DMS53 (cell line): ENCODE results near the gene RBKS.
A peak's percentile ranks its signal among the peaks of the same experiment; 100 is the strongest.
"Not testable (repeated sequence)": the region's sequence is repeated elsewhere in the genome, so short reads cannot be mapped to it uniquely, and the experiment has no call there.

ENCODE experiments used
- DNase-seq: peaks from one replicate; lab custom pipeline; 2025; lab: John Stamatoyannopoulos, UW

Gene RBKS

GRCh38 chr2:27762951-27763906, 127.0 kb downstream of the RBKS start:
- DNase-seq, result no peak

DNA sequence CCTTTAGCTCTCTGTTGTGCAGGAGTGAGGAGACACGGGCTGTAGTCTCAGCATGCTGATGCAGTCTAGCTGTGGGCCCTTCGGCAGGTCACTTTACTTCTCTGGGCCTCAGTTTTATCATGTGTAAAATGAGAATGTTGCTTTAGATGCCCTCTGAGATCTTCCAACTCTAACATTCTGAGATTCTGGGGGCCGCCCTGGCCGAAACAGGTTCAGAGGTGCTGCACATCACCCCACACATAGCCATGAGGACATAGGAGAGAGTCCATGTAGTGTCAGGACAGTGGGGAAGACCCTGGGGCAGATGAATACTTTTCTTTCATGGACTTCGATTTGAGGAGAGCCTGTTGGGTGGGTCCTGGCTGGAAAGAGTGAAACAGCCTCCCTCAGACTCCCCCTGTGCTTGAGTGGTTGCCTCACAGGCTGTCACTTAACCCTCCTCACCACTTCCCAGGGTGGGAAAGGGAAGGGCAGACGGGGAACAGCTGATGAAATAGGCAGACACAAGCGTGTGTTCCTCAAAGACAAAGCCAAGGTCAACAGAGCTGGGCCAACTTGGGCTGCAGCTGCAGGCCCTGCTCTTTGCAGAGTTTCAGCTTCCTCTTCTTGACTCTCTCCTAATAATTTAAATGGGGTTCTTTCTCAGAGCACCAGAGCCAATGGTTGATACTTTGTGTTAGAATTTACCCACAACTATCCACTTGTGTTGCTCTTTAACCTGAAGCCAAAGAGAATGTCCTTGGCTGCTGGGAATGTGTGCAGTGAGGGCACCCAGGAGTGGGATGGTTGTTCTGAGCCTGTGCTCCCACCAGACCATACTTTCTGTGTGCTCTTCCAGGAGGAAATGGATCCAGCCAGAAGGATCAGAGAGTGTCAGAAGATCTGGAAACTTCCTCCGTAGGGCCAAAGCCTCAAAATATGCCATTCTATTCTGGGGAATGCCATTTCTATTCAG, 133.4 kb downstream of the RBKS start:
- DNase-seq, result no peak

GRCh38 chr2:27756091-27756490, 134.1 kb downstream of the RBKS start:
- DNase-seq, result no peak

- no peak for DNase-seq
These were observed 135.4 kb downstream of the RBKS start for GRCh38 chr2:27754831-27755230.

DNA sequence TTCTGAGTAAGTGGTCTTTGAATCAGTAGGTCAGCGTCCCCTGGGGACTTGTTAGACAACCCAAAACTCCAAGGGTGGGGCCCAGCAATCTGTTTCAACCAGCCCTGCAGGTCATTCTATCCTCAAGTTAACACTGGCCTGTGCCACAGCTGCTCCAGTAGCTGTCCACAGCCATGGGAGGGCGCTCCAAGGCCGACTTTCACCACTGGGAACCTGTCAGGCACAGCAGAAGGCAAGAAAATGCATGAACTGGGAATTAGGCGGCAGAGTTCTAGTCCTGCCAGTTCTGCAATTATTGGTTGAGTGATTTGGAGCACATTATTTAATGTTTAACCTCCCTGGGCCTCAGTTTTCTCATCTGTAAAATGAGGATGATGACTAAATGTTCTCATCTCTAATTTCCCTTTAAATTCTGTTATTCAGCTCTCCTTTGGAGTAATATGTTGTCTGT, 136.0 kb downstream of the RBKS start:
- DNase-seq, result peak; percentile 79

DNA sequence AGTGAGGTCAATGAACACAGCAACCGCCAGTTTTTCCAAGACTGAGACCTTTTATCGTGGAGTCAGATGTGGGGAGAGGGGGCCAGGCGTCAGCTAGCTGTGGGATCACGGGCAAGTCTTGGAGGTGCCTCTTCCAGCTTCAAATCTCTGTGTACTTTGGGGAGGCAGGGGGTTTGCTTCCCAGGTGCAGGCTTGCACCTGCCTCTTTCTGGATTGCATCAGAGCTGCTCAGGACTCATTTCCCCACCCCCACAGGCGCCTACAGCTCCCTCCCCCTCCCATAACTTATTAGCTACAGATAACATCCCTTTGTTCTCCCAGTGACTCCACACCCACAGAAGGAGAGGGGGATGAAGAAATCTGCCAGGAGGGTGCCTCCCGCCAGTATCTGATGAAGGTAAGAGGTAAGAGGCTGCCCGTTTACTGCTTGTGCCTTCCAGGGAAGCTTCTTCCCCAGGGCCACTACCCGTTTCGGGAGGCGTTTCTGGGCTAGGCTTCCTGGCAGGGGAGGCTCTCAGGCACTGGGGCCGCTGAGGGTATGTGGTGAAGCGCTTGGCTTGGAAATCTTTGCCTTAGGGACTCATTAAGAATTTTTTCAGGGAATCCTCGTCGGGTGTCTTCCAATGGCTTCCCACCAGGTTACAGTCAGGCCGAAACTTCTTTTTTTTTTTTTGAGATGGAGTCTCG, 137.5 kb downstream of the RBKS start:
- peak; percentile 86 for DNase-seq

DNA sequence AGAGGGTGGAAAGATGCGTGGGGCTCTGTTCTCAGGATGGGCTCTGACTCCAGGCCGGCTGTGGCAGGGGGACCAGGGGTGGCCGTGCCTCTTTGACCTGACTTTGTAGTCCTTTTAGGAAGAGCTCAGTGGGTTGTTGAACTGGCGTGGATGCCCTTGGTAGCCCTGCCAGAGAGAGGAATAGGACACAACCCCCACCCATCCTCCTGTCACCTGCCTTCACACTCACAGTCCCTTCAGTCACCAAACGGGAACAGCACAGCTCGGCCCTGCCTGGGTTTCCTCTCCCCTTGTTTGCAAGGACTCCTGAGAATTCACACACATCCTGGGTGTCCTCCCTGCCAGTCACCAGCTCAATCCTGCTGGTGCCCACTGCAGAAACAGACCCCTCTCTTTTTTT, 138.8 kb downstream of the RBKS start:
- no peak for DNase-seq

GRCh38 chr2:27748803-27749554, 141.2 kb downstream of the RBKS start:
- not testable (repeated sequence) for DNase-seq

DNA sequence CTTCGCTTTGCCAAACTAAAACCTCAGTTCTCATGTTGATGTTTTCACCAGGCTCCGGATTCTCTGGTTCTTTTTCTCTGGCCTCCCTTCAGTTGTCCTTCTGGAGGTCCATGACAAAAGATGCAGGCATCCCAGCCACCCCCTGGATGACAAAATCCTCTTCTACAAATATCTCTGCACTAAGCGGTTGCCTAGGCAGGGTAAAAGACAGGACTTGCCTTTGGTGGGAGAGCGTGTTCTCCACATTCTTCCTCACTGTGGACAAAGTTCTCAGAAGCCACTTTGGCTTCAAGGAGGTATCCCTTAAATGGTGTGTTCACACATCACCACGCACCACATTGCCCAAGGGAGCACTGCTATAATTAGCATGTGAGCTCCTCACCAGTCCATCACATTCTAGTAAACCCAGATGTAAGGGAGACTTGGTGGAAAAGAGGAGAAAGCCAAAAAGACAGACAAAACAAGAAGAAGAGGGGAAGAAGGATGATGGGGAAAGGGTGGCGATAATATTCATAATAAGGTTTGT, 142.3 kb downstream of the RBKS start:
- no peak for DNase-seq

DNA sequence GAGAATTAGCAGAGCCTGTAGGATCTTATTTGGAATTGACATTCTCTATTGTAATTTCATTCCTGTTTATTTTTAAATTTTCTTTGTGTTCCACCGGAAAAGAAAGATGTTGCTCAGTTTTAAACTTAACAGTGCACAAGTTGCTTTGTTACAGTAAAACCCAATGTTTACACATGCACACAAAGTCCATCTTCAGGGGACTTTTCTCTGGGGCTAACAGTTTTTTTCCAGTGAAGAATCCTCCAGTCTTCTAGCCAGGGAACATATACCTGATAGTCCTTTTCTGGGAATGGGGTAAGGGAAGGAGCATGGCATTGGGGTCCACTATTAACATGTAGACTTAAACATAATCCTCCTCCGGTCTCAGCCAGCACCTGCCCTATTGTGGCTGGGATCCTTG, 143.9 kb downstream of the RBKS start:
- DNase-seq, result no peak

DNA sequence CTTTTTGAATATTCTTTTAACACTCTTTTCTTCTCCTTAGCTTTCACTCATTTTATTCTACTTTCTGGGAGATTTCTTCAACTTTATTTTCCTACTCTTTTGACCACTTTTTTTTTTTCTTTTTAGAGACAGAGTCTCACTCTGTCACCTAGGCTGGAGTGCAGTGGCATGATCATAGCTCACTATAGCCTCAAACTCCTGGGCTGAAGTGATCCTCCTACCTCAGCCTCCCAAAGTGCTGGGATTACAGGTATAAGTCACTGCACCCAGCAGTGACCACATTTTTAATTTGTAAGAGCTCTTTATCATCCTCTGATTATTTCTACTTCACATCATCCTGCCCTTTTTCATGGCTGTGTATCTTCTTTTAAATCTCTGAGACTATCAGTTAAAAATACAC, 144.7 kb downstream of the RBKS start:
- not testable (repeated sequence) for DNase-seq

DNA sequence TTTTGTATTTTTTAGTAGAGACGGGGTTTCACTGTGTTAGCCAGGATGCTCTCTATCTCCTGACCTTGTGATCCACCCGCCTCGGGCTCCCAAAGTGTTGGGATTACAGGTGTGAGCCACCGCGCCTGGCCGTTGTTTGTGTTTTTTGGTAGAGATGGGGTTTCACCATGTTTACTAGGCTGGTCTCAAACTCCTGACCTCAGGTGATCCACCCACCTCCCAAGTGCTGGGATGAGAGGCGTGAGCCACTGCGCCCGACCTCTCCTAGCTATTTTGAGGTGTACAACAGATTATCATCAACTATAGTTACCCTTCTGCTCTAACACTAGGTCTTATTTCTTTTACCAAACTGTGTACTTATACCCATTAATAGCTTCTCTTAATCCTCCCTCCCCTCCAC, 147.6 kb downstream of the RBKS start:
- no peak for DNase-seq

- DNase-seq, result no peak
These were observed 148.5 kb downstream of the RBKS start for GRCh38 chr2:27741673-27742072.

DNA sequence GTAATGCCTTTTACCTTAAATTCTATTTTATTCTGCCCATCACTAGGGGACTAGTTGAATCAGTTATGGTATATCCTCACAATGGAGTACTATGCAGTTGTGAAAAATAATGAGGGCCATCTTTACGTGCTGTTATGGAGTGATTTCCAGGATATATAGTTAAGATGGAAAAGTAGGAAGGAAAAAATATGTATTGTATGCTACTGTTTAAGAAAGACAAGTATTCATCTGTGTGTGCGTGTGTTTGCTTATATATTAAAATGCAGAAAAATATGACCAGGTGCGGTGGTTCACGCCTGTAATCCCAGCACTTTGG, 151.2 kb downstream of the RBKS start:
- no peak for DNase-seq

- no peak for DNase-seq
These were observed 151.7 kb downstream of the RBKS start for GRCh38 chr2:27738349-27739057.

DNA sequence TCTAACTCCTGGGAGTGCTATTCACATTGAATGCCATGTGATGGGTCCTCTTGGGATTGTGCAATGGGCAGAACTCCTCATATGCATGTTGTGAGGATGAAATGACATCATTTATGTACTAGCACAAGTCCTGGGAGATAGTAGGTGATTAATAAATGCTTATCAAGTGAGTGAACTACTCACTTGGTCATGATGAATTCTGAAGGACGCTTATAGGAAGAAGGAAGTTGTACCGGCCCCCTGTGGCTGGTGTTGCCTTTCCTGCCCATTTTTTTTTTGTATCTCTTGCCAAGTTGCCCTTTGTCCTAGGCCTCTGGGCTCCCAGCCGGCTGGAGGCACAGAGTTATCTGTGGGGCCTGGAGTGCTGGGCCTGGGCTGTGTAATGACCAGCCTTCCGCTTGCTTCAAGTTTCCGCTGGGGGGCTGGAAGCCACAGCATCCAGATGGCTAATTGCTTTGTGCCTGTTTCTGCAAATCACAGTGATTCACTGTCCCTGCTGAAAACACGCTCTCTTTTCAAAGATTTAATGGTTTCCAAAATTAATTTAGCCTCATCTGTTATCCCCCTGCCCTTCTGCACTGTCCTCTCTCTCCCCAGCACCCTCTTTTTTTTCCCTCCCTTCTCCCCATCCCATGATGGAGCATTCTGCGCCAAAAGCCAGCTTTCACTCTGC, 152.4 kb downstream of the RBKS start:
- DNase-seq, result peak; percentile 9

- DNase-seq, result no peak
These were observed 153.3 kb downstream of the RBKS start for GRCh38 chr2:27736890-27737204.

DNA sequence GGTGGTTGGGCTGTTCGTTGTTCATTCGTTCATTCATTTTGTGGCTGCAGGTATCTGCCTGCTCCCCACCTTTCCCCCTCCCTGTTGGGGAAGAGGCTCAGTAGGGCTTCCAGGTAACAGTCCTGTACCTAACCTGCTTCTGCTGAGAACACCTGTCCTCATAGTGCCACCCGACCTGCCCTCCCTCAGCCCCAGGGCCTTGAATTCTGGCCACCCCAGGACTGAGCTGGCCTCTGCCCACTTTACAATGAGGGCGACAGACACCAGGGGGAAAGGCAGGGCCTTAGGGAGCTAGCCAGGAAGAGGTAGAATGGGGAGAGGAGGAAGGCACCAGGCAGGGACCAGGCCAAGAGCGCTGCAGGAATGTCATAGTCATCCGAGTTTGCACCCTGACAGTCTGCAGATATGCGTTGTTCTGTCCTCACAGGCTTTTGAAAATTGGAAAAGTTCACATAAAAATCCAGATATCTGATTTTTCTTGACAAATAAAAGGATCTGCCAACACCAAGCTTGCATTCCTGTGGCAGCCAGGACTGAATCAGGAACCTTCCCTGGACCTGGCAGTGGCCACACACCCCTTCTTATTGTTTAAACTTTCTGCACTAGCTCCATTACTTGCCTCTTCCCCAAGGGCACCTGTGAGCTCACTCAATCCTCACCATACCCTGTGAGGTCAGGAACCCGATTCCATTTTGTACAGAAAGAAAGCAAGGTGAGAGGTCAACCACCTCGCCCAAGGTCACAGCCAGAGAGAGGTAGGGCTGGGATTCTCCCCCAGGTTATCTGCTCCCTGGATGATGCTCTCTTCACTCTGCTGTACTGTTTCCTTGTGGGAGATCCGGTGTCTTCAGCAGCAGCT, 153.9 kb downstream of the RBKS start:
- no peak for DNase-seq

GRCh38 chr2:27735263-27735904, 154.8 kb downstream of the RBKS start:
- peak; percentile 75 for DNase-seq
